H1 (cell line): Measurements from ENCODE around the gene ERCC6L. TPM values are rescaled to one million over a fixed set of nuclear protein-coding genes. Genes with fewer than 3 reads are reported as not detected.

Source experiments
- CTCF ChIA-PET: fragments of 300-600 bp; sonication (Branson Sonifier 250); formaldehyde crosslinking; loops from one replicate; lab custom pipeline; 2021; ENCODE audit not compliant: partially characterized antibody; lab: Charles Lee
- POLR2A ChIA-PET: fragments of 300-600 bp; sonication (Branson Sonifier 250); formaldehyde crosslinking; loops from one replicate; lab custom pipeline; 2021; ENCODE audit warnings: inconsistent platforms; ENCODE audit not compliant: partially characterized antibody; lab: Charles Lee
- DNase-seq, 2 experiments: peaks; one replicate each; pipeline versions ENCODE4 v3.0.0 to v3.0.0-alpha.2; 2010 to 2022; ENCODE audit warnings: low spot score in 2 of 2, low read depth in 1 of 2, mixed read lengths in 1 of 2
- FAIRE-seq: peaks from 2 replicates; lab custom pipeline; 2011; peaks lifted over from hg19 to GRCh38; lab: Jason Lieb, UNC
- H2AFZ ChIP-seq: 2 replicates; pipeline ENCODE4 v1.8.1; 2012; ENCODE audit warnings: low read length, inconsistent platforms
- H2AK5ac ChIP-seq: 2 replicates; pipeline ENCODE4 v1.6.1; 2013; ENCODE audit warnings: low read depth, low read length
- H2BK120ac ChIP-seq: replicated peaks from 2 replicates; pipeline ENCODE3; 2013; ENCODE audit warnings: low read depth, low read length, inconsistent platforms
- H2BK12ac ChIP-seq: 2 replicates; pipeline ENCODE4 v1.6.1; 2013; ENCODE audit warnings: low read depth, low read length
- H2BK15ac ChIP-seq: 2 replicates; pipeline ENCODE4 v1.6.1; 2013; ENCODE audit warnings: low read length
- H2BK20ac ChIP-seq: 2 replicates; pipeline ENCODE4 v1.6.1; 2013; ENCODE audit warnings: low read length
- H2BK5ac ChIP-seq: 2 replicates; pipeline ENCODE4 v1.6.1; 2013; ENCODE audit warnings: low read depth, low read length
- H3K14ac ChIP-seq: 2 replicates; pipeline ENCODE4 v1.6.1; 2013; ENCODE audit warnings: inconsistent platforms; ENCODE audit not compliant: insufficient read length
- H3K18ac ChIP-seq: 2 replicates; pipeline ENCODE4 v1.6.1; 2013; ENCODE audit warnings: low read length; ENCODE audit errors: extremely low read depth
- H3K23ac ChIP-seq: 2 replicates; pipeline ENCODE4 v1.6.1; 2013; ENCODE audit warnings: inconsistent platforms; ENCODE audit not compliant: insufficient read length
- H3K23me2 ChIP-seq: 2 replicates; pipeline ENCODE4 v1.6.1; 2013; ENCODE audit warnings: low read depth, low read length
- H3K27ac ChIP-seq: 2 replicates; pipeline ENCODE4 v1.6.1; 2011; ENCODE audit warnings: low read depth, low read length, inconsistent platforms
- H3K27me3 ChIP-seq, 4 experiments: replicated peaks in 1 of 4; 1 replicate in 1 of 4; 2 replicates in 3 of 4; pipeline versions ENCODE4 v1.6.1 to v1.8.1; 2011 to 2013; ENCODE audit warnings: low read length in 3 of 4, mild to moderate bottlenecking in 3 of 4, inconsistent platforms in 2 of 4, mixed read lengths in 2 of 4, moderate library complexity in 1 of 4; ENCODE audit not compliant: control insufficient read depth in 3 of 4, insufficient read depth in 3 of 4; ENCODE audit errors: extremely low read depth in 1 of 4
- H3K36me3 ChIP-seq, 4 experiments: 2 replicates each; pipeline versions ENCODE4 v1.6.1 to v1.8.1; 2011 to 2013; ENCODE audit warnings: mild to moderate bottlenecking in 4 of 4, low read length in 3 of 4, moderate library complexity in 2 of 4, control low read depth in 1 of 4, inconsistent platforms in 1 of 4; ENCODE audit not compliant: insufficient read depth in 4 of 4, control insufficient read depth in 2 of 4
- H3K4ac ChIP-seq: replicated peaks from 2 replicates; pipeline ENCODE3; 2013; ENCODE audit warnings: low read length, low read depth, mixed read lengths, inconsistent platforms; ENCODE audit not compliant: insufficient read length
- H3K4me1 ChIP-seq, 4 experiments: replicated peaks in 1 of 4; 1 replicate in 1 of 4; 2 replicates in 3 of 4; pipeline versions ENCODE4 v1.6.1 to v1.8.1; 2011 to 2013; ENCODE audit warnings: low read length in 3 of 4, inconsistent platforms in 2 of 4, mixed read lengths in 1 of 4; ENCODE audit not compliant: insufficient read depth in 4 of 4, control insufficient read depth in 3 of 4
- H3K4me2 ChIP-seq, 2 experiments: 2 replicates each; pipeline versions ENCODE4 v1.6.1 to v1.8.1; 2011 to 2013; ENCODE audit warnings: low read depth in 2 of 2, low read length in 2 of 2, control low read depth in 1 of 2, inconsistent platforms in 1 of 2, mild to moderate bottlenecking in 1 of 2; ENCODE audit not compliant: insufficient read depth in 1 of 2
- H3K4me3 ChIP-seq, 4 experiments: fragments of 200-600, 300-600 bp in 1 of 4; sonication (generic), shearing (Covaris generic), sonication (Bioruptor Twin) in 1 of 4; 2 replicates each; pipeline versions ENCODE4 v1.5.1 to v1.8.1; 2011 to 2016; ENCODE audit warnings: low read length in 4 of 4, low read depth in 3 of 4, control low read depth in 2 of 4, inconsistent platforms in 2 of 4, mild to moderate bottlenecking in 2 of 4, mixed read lengths in 1 of 4, moderate library complexity in 1 of 4; ENCODE audit not compliant: insufficient read depth in 2 of 4; ENCODE audit errors: extremely low read depth in 1 of 4
- H3K56ac ChIP-seq: replicated peaks from 2 replicates; pipeline ENCODE3; 2013; ENCODE audit warnings: low read depth, mild to moderate bottlenecking, mixed read lengths, low read length, inconsistent platforms; ENCODE audit not compliant: insufficient read length
- H3K79me1 ChIP-seq: 2 replicates; pipeline ENCODE4 v1.6.1; 2013; ENCODE audit warnings: low read depth, low read length, control low read depth
- H3K79me2 ChIP-seq, 2 experiments: 2 replicates each; pipeline versions ENCODE4 v1.6.1 to v1.8.1; 2012 to 2013; ENCODE audit warnings: low read length in 2 of 2, mild to moderate bottlenecking in 2 of 2, inconsistent platforms in 1 of 2; ENCODE audit not compliant: insufficient read depth in 2 of 2, control insufficient read depth in 1 of 2
- H3K9ac ChIP-seq, 4 experiments: replicated peaks in 1 of 4; 1 replicate in 1 of 4; 2 replicates in 3 of 4; pipeline versions ENCODE4 v1.6.1 to v1.8.1; 2011 to 2013; ENCODE audit warnings: low read depth in 3 of 4, low read length in 3 of 4, control low read depth in 2 of 4, mild to moderate bottlenecking in 2 of 4, moderate library complexity in 2 of 4, inconsistent platforms in 1 of 4; ENCODE audit errors: extremely low read depth in 1 of 4
- H3K9me3 ChIP-seq, 2 experiments: 2 replicates each; pipeline versions ENCODE4 v1.6.1 to v1.8.1; 2012 to 2013; ENCODE audit warnings: mild to moderate bottlenecking in 2 of 2, moderate library complexity in 2 of 2, control low read depth in 1 of 2, inconsistent platforms in 1 of 2, low read depth in 1 of 2, low read length in 1 of 2, mixed read lengths in 1 of 2; ENCODE audit not compliant: insufficient read depth in 2 of 2
- H4K20me1 ChIP-seq, 2 experiments: replicated peaks in 1 of 2; 2 replicates each; pipeline versions ENCODE3 to v1.8.1; 2011 to 2013; ENCODE audit warnings: inconsistent platforms in 2 of 2, low read length in 2 of 2, mild to moderate bottlenecking in 1 of 2; ENCODE audit not compliant: insufficient read depth in 2 of 2, control insufficient read depth in 1 of 2
- H4K5ac ChIP-seq: 2 replicates; pipeline ENCODE4 v1.6.1; 2013; ENCODE audit warnings: low read length, low read depth, mixed read lengths, inconsistent platforms; ENCODE audit not compliant: insufficient read length
- H4K8ac ChIP-seq: 2 replicates; pipeline ENCODE4 v1.8.0; 2013; ENCODE audit warnings: mild to moderate bottlenecking, moderate library complexity, low read length, inconsistent platforms; ENCODE audit not compliant: insufficient read depth; ENCODE audit errors: extremely low read depth
- H4K91ac ChIP-seq: replicated peaks from 2 replicates; pipeline ENCODE3; 2013; ENCODE audit warnings: low read length, mixed read lengths, inconsistent platforms; ENCODE audit not compliant: insufficient read length
- BCL11A ChIP-seq, 2 experiments: IDR thresholded peaks; one replicate each; pipeline ENCODE4 v1.6.1; 2011; ENCODE audit warnings: low read depth in 2 of 2, low read length in 2 of 2, mild to moderate bottlenecking in 2 of 2
- CBX5 ChIP-seq: fragments of 300-800, 300-1000 bp; sonication (generic); IDR thresholded peaks from 2 replicates; pipeline ENCODE4 v1.7.1; 2016; ENCODE audit warnings: antibody characterized with exemption, low read length, low read depth
- WGBS, 2 experiments: shearing (Covaris generic) in 1 of 2; methylation state at CpG; one replicate each; pipeline versions ENCODE4 v1.1.6 to v1.1.7; 2013 to 2015; ENCODE audit warnings: low lambda C conversion rate in 2 of 2, mixed read lengths in 2 of 2, inconsistent platforms in 1 of 2, low coverage in 1 of 2, missing lambda C conversion rate in 1 of 2; ENCODE audit not compliant: insufficient replicate concordance in 2 of 2, insufficient coverage in 1 of 2, insufficient read length in 1 of 2; ENCODE audit errors: extremely low coverage in 1 of 2, missing lambda C conversion rate in 1 of 2; 5-methylcytosine and 5-hydroxymethylcytosine counted together
- polyA plus RNA-seq, 7 experiments: library from polyadenylated mRNA; depleted of rRNA in 3 of 7; stranded (reverse) in 5 of 7; unstranded in 2 of 7; fragments of >200 nt in 5 of 7; fragments of 200-250 nt in 2 of 7; gene quantifications; 1 replicate in 5 of 7; 2 replicates in 1 of 7; 4 replicates in 1 of 7; pipeline versions ENCODE4 v1.2.1 to v1.2.3, GENCODE V29; 2011 to 2013; ENCODE audit warnings: missing spikeins in 2 of 7, mixed read lengths in 2 of 7
- total RNA-seq: library from RNA; stranded (reverse); fragmentation: NEBNext Ultra II Directional; extraction: Animal tissue kit (Norgen Biotek cat#: 25700); gene quantifications from 2 replicates; pipeline ENCODE4 v1.2.1, GENCODE V29; 2021

Gene ERCC6L
- total and polyA plus RNA-seq, 2 of the 8 experiments (the other 6 are each of a cell fraction or from before 2014, with no cell fraction given) = 4.0 to 23.9 TPM

- Histone ChIP-seq H4K20me1 (no peaks in the 10 kb centered on the region), H3K9me3 (no peaks in the 10 kb centered on the region), H3K4me3 (no peak overlapping the region), H4K91ac (no peak overlapping the region), H2BK15ac (no peak overlapping the region), H3K9ac (no peak overlapping the region), H2BK5ac (no peak overlapping the region), H2AFZ (no peak overlapping the region), H3K79me1 (no peaks in the 10 kb centered on the region), H4K8ac (no peak overlapping the region), H2BK20ac (no peak overlapping the region), H3K23ac (no peak overlapping the region), H3K4me2 (no peak overlapping the region), H3K36me3 (no peaks in the 10 kb centered on the region), H3K79me2 (no peaks in the 10 kb centered on the region), H2BK12ac (no peak overlapping the region), H4K5ac (no peak overlapping the region), H3K4me1 (no peaks in the 10 kb centered on the region), H3K4ac (no peak overlapping the region), H3K27ac (no peak overlapping the region), H2BK120ac (no peak overlapping the region), H3K14ac (no peak overlapping the region), H3K27me3 (no peaks in the 10 kb centered on the region), H3K23me2 (no peaks in the 10 kb centered on the region), H3K18ac (no peak overlapping the region), H3K56ac (no peak overlapping the region), H2AK5ac (no peak overlapping the region)
- ChIA-PET CTCF (no interaction called here), POLR2A (interaction anchor here (1.7 kb wide), 1 partner anchor 10 kb away, joined by 3 read pairs; no protein-coding TSS in a partner anchor)
- FAIRE-seq (no peak), DNase-seq (no peak)
- 100% methylated on average over 1 of the region's 1 CpG; no CpG with 5 or more reads in 1 of the 2 experiments for WGBS, 2 experiments
- TF ChIP-seq CBX5 = no peak
- TF ChIP-seq BCL11A (IDR thresholded peaks at IDR 0.05; ENCODE audit: low read depth in 2 of 2, low read length in 2 of 2) = no peak
Observed at GRCh38 chrX:72282302-72282701, 43.5 kb upstream of the ERCC6L start.
